H1 (cell line): ENCODE measurements around the gene FBXL15. TPM values are rescaled to one million over a fixed set of nuclear protein-coding genes. Genes with fewer than 3 reads are reported as not detected.

Experiments
- ASH2L ChIP-seq: fragments of 200-600, 300-600 bp; sonication (generic); IDR thresholded peaks from one replicate; pipeline ENCODE4 v1.7.1; 2017; ENCODE audit warnings: low read length
- BCL11A ChIP-seq, 2 experiments: IDR thresholded peaks; one replicate each; pipeline ENCODE4 v1.6.1; 2011; ENCODE audit warnings: low read depth in 2 of 2, low read length in 2 of 2, mild to moderate bottlenecking in 2 of 2
- CTBP2 ChIP-seq: IDR thresholded peaks from 2 replicates; pipeline ENCODE4 v1.7.0; 2011; ENCODE audit warnings: borderline replicate concordance, mild to moderate bottlenecking, moderate library complexity, mixed read lengths, low read length; ENCODE audit not compliant: insufficient read depth, insufficient read length
- EP300 ChIP-seq, 2 experiments: IDR thresholded peaks; 1 replicate in 1 of 2; 2 replicates in 1 of 2; pipeline ENCODE4 v1.6.1; 2011 to 2012; ENCODE audit warnings: low read depth in 2 of 2, low read length in 2 of 2, mild to moderate bottlenecking in 2 of 2, borderline replicate concordance in 1 of 2, inconsistent platforms in 1 of 2, moderate library complexity in 1 of 2
- EZH2 ChIP-seq: fragments of 200-600 bp; sonication (generic); IDR thresholded peaks from 2 replicates; pipeline ENCODE4 v1.7.1; 2012; ENCODE audit warnings: low read depth, mild to moderate bottlenecking, moderate library complexity, low read length, inconsistent platforms; ENCODE audit not compliant: severe bottlenecking
- SIRT6 ChIP-seq: IDR thresholded peaks from one replicate; pipeline ENCODE4 v1.7.1; 2012; ENCODE audit warnings: low read length, inconsistent platforms
- SRF ChIP-seq: IDR thresholded peaks from 2 replicates; pipeline ENCODE4 v1.6.1; 2011; ENCODE audit warnings: mild to moderate bottlenecking, low read depth, low read length, moderate library complexity
- SUZ12 ChIP-seq: fragments of 200-600 bp; sonication (generic); IDR thresholded peaks from 2 replicates; pipeline ENCODE4 v1.6.1; 2012; ENCODE audit warnings: mild to moderate bottlenecking, inconsistent platforms, low read length, moderate library complexity, mixed read lengths
- TCF12 ChIP-seq: IDR thresholded peaks from 2 replicates; pipeline ENCODE4 v1.6.1; 2011; ENCODE audit warnings: low read depth, mild to moderate bottlenecking, low read length
- YY1 ChIP-seq: IDR thresholded peaks from 2 replicates; pipeline ENCODE4 v1.6.1; 2011; ENCODE audit warnings: low read depth, mild to moderate bottlenecking, low read length
- ZNF274 ChIP-seq: IDR thresholded peaks from 2 replicates; pipeline ENCODE4 v1.7.0; 2012; ENCODE audit warnings: low read length, borderline replicate concordance; ENCODE audit errors: extremely low read depth
- polyA plus RNA-seq, 7 experiments: library from polyadenylated mRNA; depleted of rRNA in 3 of 7; stranded (reverse) in 5 of 7; unstranded in 2 of 7; fragments of >200 nt in 5 of 7; fragments of 200-250 nt in 2 of 7; gene quantifications; 1 replicate in 5 of 7; 2 replicates in 1 of 7; 4 replicates in 1 of 7; pipeline versions ENCODE4 v1.2.1 to v1.2.3, GENCODE V29; 2011 to 2013; ENCODE audit warnings: missing spikeins in 2 of 7, mixed read lengths in 2 of 7
- total RNA-seq: library from RNA; stranded (reverse); fragmentation: NEBNext Ultra II Directional; extraction: Animal tissue kit (Norgen Biotek cat#: 25700); gene quantifications from 2 replicates; pipeline ENCODE4 v1.2.1, GENCODE V29; 2021

FBXL15 gene
- total and polyA plus RNA-seq, 2 of the 8 experiments (the other 6 are each of a cell fraction or from before 2014, with no cell fraction given): 11.3 to 22.6 TPM

DNA sequence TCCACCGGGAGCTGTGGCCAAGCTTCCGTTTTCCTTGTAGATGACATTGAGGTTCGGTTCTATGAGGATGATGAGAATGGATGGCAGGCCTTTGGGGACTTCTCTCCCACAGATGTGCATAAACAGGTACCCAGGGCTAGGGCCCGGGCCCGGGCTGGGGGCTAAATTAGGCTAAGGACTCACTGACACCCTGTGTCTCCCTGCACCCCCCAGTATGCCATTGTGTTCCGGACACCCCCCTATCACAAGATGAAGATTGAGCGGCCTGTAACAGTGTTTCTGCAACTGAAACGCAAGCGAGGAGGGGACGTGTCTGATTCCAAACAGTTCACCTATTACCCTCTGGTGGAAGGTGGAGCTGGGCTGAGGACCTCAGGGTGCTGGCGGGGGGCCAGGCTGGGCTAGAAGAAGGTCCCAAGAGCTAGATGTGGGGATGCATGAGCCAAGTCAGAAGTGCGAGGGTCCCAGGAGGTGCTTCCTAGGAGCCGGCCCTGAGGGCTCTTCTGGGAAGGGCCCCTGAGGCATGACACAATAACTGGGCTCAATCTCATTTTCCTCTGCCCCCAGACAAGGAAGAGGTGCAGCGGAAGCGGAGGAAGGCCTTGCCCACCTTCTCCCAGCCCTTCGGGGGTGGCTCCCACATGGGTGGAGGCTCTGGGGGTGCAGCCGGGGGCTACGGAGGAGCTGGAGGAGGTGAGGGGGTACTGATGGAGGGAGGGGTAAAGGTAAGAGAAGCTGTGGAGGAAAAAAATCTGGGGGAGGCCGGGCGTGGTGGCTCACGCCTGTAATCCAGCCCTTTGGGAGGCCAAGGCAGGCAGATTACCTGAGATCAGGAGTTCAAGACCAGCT, 22.2 kb upstream of the FBXL15 start (continued):
- TF ChIP-seq TCF12: no peak
- TF ChIP-seq ZNF274: no peak
- no peak for TF ChIP-seq ASH2L
- TF ChIP-seq SIRT6: no peak
- no peak for TF ChIP-seq BCL11A (IDR thresholded peaks at IDR 0.05; ENCODE audit: low read depth in 2 of 2, low read length in 2 of 2)
- no peak for TF ChIP-seq CTBP2
- no peak for TF ChIP-seq SUZ12
- no peak for TF ChIP-seq SRF
- TF ChIP-seq EP300 (IDR thresholded peaks at IDR 0.05; ENCODE audit: borderline replicate concordance in 1 of 2, low read depth in 2 of 2, low read length in 2 of 2): no peak
- TF ChIP-seq EZH2: no peak
- TF ChIP-seq YY1: no peak
